ENCODE results near the gene MYLK3.

Gene MYLK3
- total RNA-seq = 0 to 0.44 (median 0) reads per million in 3 donors

- Histone ChIP-seq H3K4me1 (ENCODE audit: control insufficient read depth, insufficient read depth, low read length, poor library complexity, severe bottlenecking) (no peaks in the 10 kb centered on the region), H3K27ac (ENCODE audit: insufficient read depth, low read length, poor library complexity, severe bottlenecking) (no peak within 1 kb of the TSS), H3K4me3 (ENCODE audit: insufficient read depth, low read depth, low read length, poor library complexity, severe bottlenecking) (no peak within 1 kb of the TSS), H3K36me3 (ENCODE audit: control insufficient read depth, insufficient read depth, low read length) (no peaks in the 10 kb centered on the region), H3K27me3 (replicated peaks; ENCODE audit: control insufficient read depth, insufficient read depth, low read length, poor library complexity, severe bottlenecking) (no peaks in the 10 kb centered on the region), H3K9me3 (ENCODE audit: control insufficient read depth, low read length) (no peaks in the 10 kb centered on the region)
- DNase-seq = no peak
Observed at GRCh38 chr16:46747777-46748651, at the start of gene MYLK3. Gene MYLK3 (minus strand): TSS chr16:46748344. CDS start chr16:46748193, 151 bp downstream.

- H3K36me3 ChIP-seq (ENCODE audit: control insufficient read depth, insufficient read depth, low read length) = no peaks in the 10 kb centered on the region
- no peak for DNase-seq
- H3K4me1 ChIP-seq (ENCODE audit: control insufficient read depth, insufficient read depth, low read length, poor library complexity, severe bottlenecking) = no peaks in the 10 kb centered on the region
- H3K9me3 ChIP-seq (ENCODE audit: control insufficient read depth, low read length) = no peaks in the 10 kb centered on the region
- no peaks in the 10 kb centered on the region for H3K27me3 ChIP-seq (replicated peaks; ENCODE audit: control insufficient read depth, insufficient read depth, low read length, poor library complexity, severe bottlenecking)
- no peak overlapping the region for H3K27ac ChIP-seq (ENCODE audit: insufficient read depth, low read length, poor library complexity, severe bottlenecking)
- no peak overlapping the region for H3K4me3 ChIP-seq (ENCODE audit: insufficient read depth, low read depth, low read length, poor library complexity, severe bottlenecking)
Observed at GRCh38 chr16:46797501-46797900, 49.4 kb upstream of the MYLK3 start.

- Histone ChIP-seq H3K36me3 (ENCODE audit: control insufficient read depth, insufficient read depth, low read length) (no peaks in the 10 kb centered on the region), H3K9me3 (ENCODE audit: control insufficient read depth, low read length) (no peaks in the 10 kb centered on the region), H3K4me3 (ENCODE audit: insufficient read depth, low read depth, low read length, poor library complexity, severe bottlenecking) (no peak overlapping the region), H3K27me3 (replicated peaks; ENCODE audit: control insufficient read depth, insufficient read depth, low read length, poor library complexity, severe bottlenecking) (no peaks in the 10 kb centered on the region), H3K27ac (ENCODE audit: insufficient read depth, low read length, poor library complexity, severe bottlenecking) (no peak overlapping the region), H3K4me1 (ENCODE audit: control insufficient read depth, insufficient read depth, low read length, poor library complexity, severe bottlenecking) (no peaks in the 10 kb centered on the region)
- no peak for DNase-seq
Observed at GRCh38 chr16:46796764-46797269, 48.7 kb upstream of the MYLK3 start.

- H3K27me3 ChIP-seq (replicated peaks; ENCODE audit: control insufficient read depth, insufficient read depth, low read length, poor library complexity, severe bottlenecking) = no peaks in the 10 kb centered on the region
- no peak overlapping the region for H3K4me3 ChIP-seq (ENCODE audit: insufficient read depth, low read depth, low read length, poor library complexity, severe bottlenecking)
- H3K9me3 ChIP-seq (ENCODE audit: control insufficient read depth, low read length) = no peaks in the 10 kb centered on the region
- no peaks in the 10 kb centered on the region for H3K4me1 ChIP-seq (ENCODE audit: control insufficient read depth, insufficient read depth, low read length, poor library complexity, severe bottlenecking)
- H3K36me3 ChIP-seq (ENCODE audit: control insufficient read depth, insufficient read depth, low read length) = no peaks in the 10 kb centered on the region
- H3K27ac ChIP-seq (ENCODE audit: insufficient read depth, low read length, poor library complexity, severe bottlenecking) = no peak overlapping the region
- no peak for DNase-seq
Observed at GRCh38 chr16:46793841-46794240, 45.7 kb upstream of the MYLK3 start.

GRCh38 chr16:46790599-46791270 is 42.6 kb upstream of the MYLK3 start:
- Histone ChIP-seq H3K27me3 (replicated peaks; ENCODE audit: control insufficient read depth, insufficient read depth, low read length, poor library complexity, severe bottlenecking) (no peaks in the 10 kb centered on the region), H3K9me3 (ENCODE audit: control insufficient read depth, low read length) (no peaks in the 10 kb centered on the region), H3K27ac (ENCODE audit: insufficient read depth, low read length, poor library complexity, severe bottlenecking) (peak overlapping the region; percentile 23), H3K4me3 (ENCODE audit: insufficient read depth, low read depth, low read length, poor library complexity, severe bottlenecking) (peak overlapping the region; percentile 79), H3K4me1 (ENCODE audit: control insufficient read depth, insufficient read depth, low read length, poor library complexity, severe bottlenecking) (no peaks in the 10 kb centered on the region), H3K36me3 (ENCODE audit: control insufficient read depth, insufficient read depth, low read length) (no peaks in the 10 kb centered on the region)
- no peak for DNase-seq

GRCh38 chr16:46789499-46790414 is 41.6 kb upstream of the MYLK3 start:
- no peaks in the 10 kb centered on the region for H3K27me3 ChIP-seq (replicated peaks; ENCODE audit: control insufficient read depth, insufficient read depth, low read length, poor library complexity, severe bottlenecking)
- peak overlapping the region; percentile 79 for H3K4me3 ChIP-seq (ENCODE audit: insufficient read depth, low read depth, low read length, poor library complexity, severe bottlenecking)
- DNase-seq = peak; percentile 65 to 78 (median 74)
- H3K36me3 ChIP-seq (ENCODE audit: control insufficient read depth, insufficient read depth, low read length) = no peaks in the 10 kb centered on the region
- peak overlapping the region; percentile 23 for H3K27ac ChIP-seq (ENCODE audit: insufficient read depth, low read length, poor library complexity, severe bottlenecking)
- H3K4me1 ChIP-seq (ENCODE audit: control insufficient read depth, insufficient read depth, low read length, poor library complexity, severe bottlenecking) = no peaks in the 10 kb centered on the region
- no peaks in the 10 kb centered on the region for H3K9me3 ChIP-seq (ENCODE audit: control insufficient read depth, low read length)

GRCh38 chr16:46788891-46789474 is 40.8 kb upstream of the MYLK3 start:
- DNase-seq = no peak
- Histone ChIP-seq H3K27me3 (replicated peaks; ENCODE audit: control insufficient read depth, insufficient read depth, low read length, poor library complexity, severe bottlenecking) (no peaks in the 10 kb centered on the region), H3K9me3 (ENCODE audit: control insufficient read depth, low read length) (no peaks in the 10 kb centered on the region), H3K4me3 (ENCODE audit: insufficient read depth, low read depth, low read length, poor library complexity, severe bottlenecking) (no peak overlapping the region), H3K4me1 (ENCODE audit: control insufficient read depth, insufficient read depth, low read length, poor library complexity, severe bottlenecking) (no peaks in the 10 kb centered on the region), H3K27ac (ENCODE audit: insufficient read depth, low read length, poor library complexity, severe bottlenecking) (no peak overlapping the region), H3K36me3 (ENCODE audit: control insufficient read depth, insufficient read depth, low read length) (no peaks in the 10 kb centered on the region)

- Histone ChIP-seq H3K9me3 (ENCODE audit: control insufficient read depth, low read length) (no peaks in the 10 kb centered on the region), H3K27ac (ENCODE audit: insufficient read depth, low read length, poor library complexity, severe bottlenecking) (no peak overlapping the region), H3K4me1 (ENCODE audit: control insufficient read depth, insufficient read depth, low read length, poor library complexity, severe bottlenecking) (no peaks in the 10 kb centered on the region), H3K4me3 (ENCODE audit: insufficient read depth, low read depth, low read length, poor library complexity, severe bottlenecking) (no peak overlapping the region), H3K27me3 (replicated peaks; ENCODE audit: control insufficient read depth, insufficient read depth, low read length, poor library complexity, severe bottlenecking) (no peaks in the 10 kb centered on the region), H3K36me3 (ENCODE audit: control insufficient read depth, insufficient read depth, low read length) (no peaks in the 10 kb centered on the region)
- DNase-seq = no peak
Observed at GRCh38 chr16:46787909-46788308, 39.8 kb upstream of the MYLK3 start.

- peaks cover 5% of the 10 kb centered on the region for H3K27me3 ChIP-seq (replicated peaks; ENCODE audit: control insufficient read depth, insufficient read depth, low read length, poor library complexity, severe bottlenecking)
- no peaks in the 10 kb centered on the region for H3K4me1 ChIP-seq (ENCODE audit: control insufficient read depth, insufficient read depth, low read length, poor library complexity, severe bottlenecking)
- H3K9me3 ChIP-seq (ENCODE audit: control insufficient read depth, low read length) = no peaks in the 10 kb centered on the region
- DNase-seq = no peak
- H3K27ac ChIP-seq (ENCODE audit: insufficient read depth, low read length, poor library complexity, severe bottlenecking) = no peak overlapping the region
- no peaks in the 10 kb centered on the region for H3K36me3 ChIP-seq (ENCODE audit: control insufficient read depth, insufficient read depth, low read length)
- no peak overlapping the region for H3K4me3 ChIP-seq (ENCODE audit: insufficient read depth, low read depth, low read length, poor library complexity, severe bottlenecking)
Observed at GRCh38 chr16:46785076-46785845, 37.1 kb upstream of the MYLK3 start.
